ENCODE data around the gene DNAJB9. TPM values are rescaled to one million over a fixed set of nuclear protein-coding genes. Genes with fewer than 3 reads are reported as not detected.

Gene DNAJB9
- total and polyA plus RNA-seq, 2 of the 13 experiments (the other 11 are each of a cell fraction or from before 2014, with no cell fraction given) = 8.6 to 16.4 TPM

DNA sequence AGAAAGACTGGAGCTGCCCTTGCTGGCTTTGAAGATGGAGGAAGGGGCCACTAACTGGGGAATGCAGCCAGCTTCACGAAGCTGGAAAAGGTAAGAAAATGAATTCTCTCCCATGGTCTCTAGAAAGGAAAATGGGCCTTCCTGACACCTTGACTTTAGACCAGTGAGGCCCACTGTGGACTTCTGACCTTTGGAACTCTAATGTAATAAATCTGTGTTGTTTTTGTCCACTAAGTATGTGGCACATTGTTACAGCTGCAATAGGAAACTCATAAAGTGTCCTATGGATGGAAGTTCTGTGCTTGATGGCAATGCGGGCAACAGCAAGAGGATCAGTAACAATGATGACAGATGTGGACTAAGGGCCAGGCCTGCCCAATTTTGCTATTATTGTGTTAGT lies 20.9 kb downstream of the DNAJB9 start (continued):
- no peak for TF ChIP-seq ZNF557 (CRISPR knock-in tag; IDR thresholded peaks at IDR 0.05)
- TF ChIP-seq, protein P1, sequence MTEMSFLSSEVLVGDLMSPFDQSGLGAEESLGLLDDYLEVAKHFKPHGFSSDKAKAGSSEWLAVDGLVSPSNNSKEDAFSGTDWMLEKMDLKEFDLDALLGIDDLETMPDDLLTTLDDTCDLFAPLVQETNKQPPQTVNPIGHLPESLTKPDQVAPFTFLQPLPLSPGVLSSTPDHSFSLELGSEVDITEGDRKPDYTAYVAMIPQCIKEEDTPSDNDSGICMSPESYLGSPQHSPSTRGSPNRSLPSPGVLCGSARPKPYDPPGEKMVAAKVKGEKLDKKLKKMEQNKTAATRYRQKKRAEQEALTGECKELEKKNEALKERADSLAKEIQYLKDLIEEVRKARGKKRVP (CRISPR knock-in tag; IDR thresholded peaks at IDR 0.05) = no peak
- TF ChIP-seq, protein P2, sequence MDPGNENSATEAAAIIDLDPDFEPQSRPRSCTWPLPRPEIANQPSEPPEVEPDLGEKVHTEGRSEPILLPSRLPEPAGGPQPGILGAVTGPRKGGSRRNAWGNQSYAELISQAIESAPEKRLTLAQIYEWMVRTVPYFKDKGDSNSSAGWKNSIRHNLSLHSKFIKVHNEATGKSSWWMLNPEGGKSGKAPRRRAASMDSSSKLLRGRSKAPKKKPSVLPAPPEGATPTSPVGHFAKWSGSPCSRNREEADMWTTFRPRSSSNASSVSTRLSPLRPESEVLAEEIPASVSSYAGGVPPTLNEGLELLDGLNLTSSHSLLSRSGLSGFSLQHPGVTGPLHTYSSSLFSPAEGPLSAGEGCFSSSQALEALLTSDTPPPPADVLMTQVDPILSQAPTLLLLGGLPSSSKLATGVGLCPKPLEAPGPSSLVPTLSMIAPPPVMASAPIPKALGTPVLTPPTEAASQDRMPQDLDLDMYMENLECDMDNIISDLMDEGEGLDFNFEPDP (CRISPR knock-in tag; conservative IDR thresholded peaks at IDR 0.05) = no peak
- no peak for TF ChIP-seq KLF16 (CRISPR knock-in tag; IDR thresholded peaks at IDR 0.05)
- no peak for TF ChIP-seq THAP11 (CRISPR knock-in tag; IDR thresholded peaks at IDR 0.05)

- Histone ChIP-seq H3K27me3 (ENCODE audit: control insufficient read depth in 1 of 2, insufficient read depth in 2 of 2, low read length in 2 of 2) (no peaks in the 10 kb centered on the region; a peak in 1 of 5 replicates), H3K36me3 (replicated peaks in 1 of 2; ENCODE audit: control insufficient read depth in 1 of 2, insufficient read depth in 2 of 2, low read length in 2 of 2) (no peaks in the 10 kb centered on the region), H3K79me2 (ENCODE audit: insufficient read depth, low read length) (no peaks in the 10 kb centered on the region), H3K27ac (ENCODE audit: extremely low read length, insufficient read depth, low read length) (no peak overlapping the region), H2AFZ (ENCODE audit: low read length) (no peak overlapping the region), H3K9ac (ENCODE audit: insufficient read depth, low read depth, low read length) (no peak overlapping the region), H3K9me3 (ENCODE audit: low read length) (no peaks in the 10 kb centered on the region), H3K4me3 (replicated peaks in 1 of 3; ENCODE audit: insufficient read depth in 1 of 3, low read depth in 2 of 3, low read length in 3 of 3) (no peak overlapping the region), H3K4me2 (ENCODE audit: low read depth, low read length) (no peak overlapping the region), H3K4me1 (ENCODE audit: insufficient read depth, low read length) (peaks cover 8% of the 10 kb centered on the region; the same call in 1 of the 2 replicates), H4K20me1 (ENCODE audit: insufficient read depth, low read length) (no peaks in the 10 kb centered on the region)
- intact Hi-C loops (cut with micrococcal nuclease; ENCODE audit: unreplicated experiment) = no loop called here
- POLR2A ChIA-PET = no interaction called here
- FAIRE-seq (no peak), DNase-seq (ENCODE audit: low spot score) (no peak), ATAC-seq (peak; percentile 85)
- CTCF ChIA-PET (ENCODE audit: low intra/inter-chr PET ratio, low total read pairs) = no interaction called here
- in situ Hi-C loops (cut with HindIII; ENCODE audit: extremely low pct_ligation_motif_present, low pct_unique_long_range_greater_than_20kb) = no loop called here
- no TSS peak for BruUV-seq (replicated peaks)
- WGBS (ENCODE audit: low lambda C conversion rate) = 12% methylated on average over 3 of the region's 3 CpGs
- TF ChIP-seq CTCF (CRISPR knock-in tag; IDR thresholded peaks at IDR 0.05) (peak; percentile 42), ZNF572 (CRISPR knock-in tag; IDR thresholded peaks at IDR 0.05) (no peak), ZSCAN29 (CRISPR knock-in tag; conservative IDR thresholded peaks at IDR 0.05) (no peak), ZNF629 (CRISPR knock-in tag; conservative IDR thresholded peaks at IDR 0.05) (no peak), ARNT2 (CRISPR knock-in tag; IDR thresholded peaks at IDR 0.05; ENCODE audit: low read depth) (no peak), KLF11 (CRISPR knock-in tag; IDR thresholded peaks at IDR 0.05) (no peak), SPEN (CRISPR knock-in tag; IDR thresholded peaks at IDR 0.05; ENCODE audit: low read depth) (no peak), SMC3 (IDR thresholded peaks at IDR 0.05; ENCODE audit: low read length) (peak; percentile 17; the same call in 1 of the 2 replicates), RBM39 (IDR thresholded peaks at IDR 0.05; ENCODE audit: low read depth, low read length, poor library complexity, severe bottlenecking) (no peak), UBTF (CRISPR knock-in tag; IDR thresholded peaks at IDR 0.05) (no peak), ZNF557 (CRISPR knock-in tag; IDR thresholded peaks at IDR 0.05) (no peak)
- TF ChIP-seq, protein P3, sequence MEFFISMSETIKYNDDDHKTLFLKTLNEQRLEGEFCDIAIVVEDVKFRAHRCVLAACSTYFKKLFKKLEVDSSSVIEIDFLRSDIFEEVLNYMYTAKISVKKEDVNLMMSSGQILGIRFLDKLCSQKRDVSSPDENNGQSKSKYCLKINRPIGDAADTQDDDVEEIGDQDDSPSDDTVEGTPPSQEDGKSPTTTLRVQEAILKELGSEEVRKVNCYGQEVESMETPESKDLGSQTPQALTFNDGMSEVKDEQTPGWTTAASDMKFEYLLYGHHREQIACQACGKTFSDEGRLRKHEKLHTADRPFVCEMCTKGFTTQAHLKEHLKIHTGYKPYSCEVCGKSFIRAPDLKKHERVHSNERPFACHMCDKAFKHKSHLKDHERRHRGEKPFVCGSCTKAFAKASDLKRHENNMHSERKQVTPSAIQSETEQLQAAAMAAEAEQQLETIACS (CRISPR knock-in tag; IDR thresholded peaks at IDR 0.05) = no peak
Measured at GRCh38 chr7:108592646-108593201, 23.1 kb downstream of the DNAJB9 start.
